Activated CD8-positive, alpha-beta memory T cell treated with anti-CD3 and anti-CD28 coated beads, Interleukin-2, amount 10 ng/mL, durations not matched to agents 7 days and 5 days (primary cell): Measurements from ENCODE around the gene CSF1R. TPM values are rescaled to one million over a fixed set of nuclear protein-coding genes. Genes with fewer than 3 reads are reported as not detected.
A peak's percentile ranks its signal among the peaks of the same experiment; 100 is the strongest.

ENCODE experiments used
- ATAC-seq: fragments of 150-1000 bp; cut with Tn5 transposase; one replicate; pipeline ENCODE4 v1.10.0; 2021; ENCODE audit warnings: moderate library complexity
- CTCF ChIA-PET: fragments of 350-600 bp; sonication (Branson Sonifier 250); formaldehyde crosslinking; loops from one replicate; lab custom pipeline; 2021; ENCODE audit warnings: antibody characterized with exemption; lab: Charles Lee
- DNase-seq: peaks from one replicate; pipeline ENCODE4 v3.0.0-alpha.2; 2020
- H3K27ac Mint-ChIP-seq: one replicate; pipeline ENCODE4 v1.8.0; 2021; ENCODE audit warnings: mild to moderate bottlenecking, mixed read lengths
- H3K27me3 Mint-ChIP-seq: one replicate; pipeline ENCODE4 v1.8.0; 2021; ENCODE audit warnings: mixed read lengths
- H3K36me3 Mint-ChIP-seq: one replicate; pipeline ENCODE4 v1.8.0; 2021; ENCODE audit warnings: mild to moderate bottlenecking, mixed read lengths
- H3K4me1 Mint-ChIP-seq: one replicate; pipeline ENCODE4 v1.8.0; 2021; ENCODE audit warnings: mixed read lengths
- H3K4me3 Mint-ChIP-seq: one replicate; pipeline ENCODE4 v1.8.0; 2021; ENCODE audit warnings: mild to moderate bottlenecking, moderate library complexity, mixed read lengths
- H3K9me3 Mint-ChIP-seq: one replicate; pipeline ENCODE4 v1.8.0; 2022; ENCODE audit warnings: low read depth, mixed read lengths
- total RNA-seq, 2 experiments: library from RNA; stranded (reverse); gene quantifications; one replicate each; pipeline ENCODE4 v1.2.3, GENCODE V29; 2021

CSF1R gene
- total RNA-seq, 2 experiments from 2014 or later = 0.26 TPM; not detected in 1

GRCh38 chr5:150080696-150081435, 5.5 kb downstream of the CSF1R start:
- no peak overlapping the region for H3K4me3 Mint-ChIP-seq
- H3K36me3 Mint-ChIP-seq = no peaks in the 10 kb centered on the region
- peak; percentile 5 for DNase-seq
- H3K27me3 Mint-ChIP-seq = peaks cover 34% of the 10 kb centered on the region
- no peak for ATAC-seq
- H3K9me3 Mint-ChIP-seq = no peaks in the 10 kb centered on the region
- no peak overlapping the region for H3K27ac Mint-ChIP-seq
- peaks cover 9% of the 10 kb centered on the region for H3K4me1 Mint-ChIP-seq
- CTCF ChIA-PET = no interaction called here

- Mint-ChIP-seq H3K27ac (no peak overlapping the region), H3K9me3 (no peaks in the 10 kb centered on the region), H3K36me3 (no peaks in the 10 kb centered on the region), H3K4me1 (peaks cover 9% of the 10 kb centered on the region), H3K4me3 (no peak overlapping the region), H3K27me3 (peaks cover 27% of the 10 kb centered on the region)
- ATAC-seq (no peak), DNase-seq (no peak)
- CTCF ChIA-PET = no interaction called here
Measured at GRCh38 chr5:150079909-150080461, 6.4 kb downstream of the CSF1R start.

- CTCF ChIA-PET = no interaction called here
- DNase-seq (peak; percentile 36), ATAC-seq (no peak)
- no peaks in the 10 kb centered on the region for H3K9me3 Mint-ChIP-seq
- no peak overlapping the region for H3K27ac Mint-ChIP-seq
- no peaks in the 10 kb centered on the region for H3K36me3 Mint-ChIP-seq
- peaks cover 9% of the 10 kb centered on the region for H3K4me1 Mint-ChIP-seq
- peaks cover 27% of the 10 kb centered on the region for H3K27me3 Mint-ChIP-seq
- no peak overlapping the region for H3K4me3 Mint-ChIP-seq
Measured at GRCh38 chr5:150078802-150079689, 7.3 kb downstream of the CSF1R start.

GRCh38 chr5:150077996-150078801, 8.2 kb downstream of the CSF1R start:
- H3K36me3 Mint-ChIP-seq = no peaks in the 10 kb centered on the region
- CTCF ChIA-PET = no interaction called here
- no peak for ATAC-seq
- peaks cover 9% of the 10 kb centered on the region for H3K4me1 Mint-ChIP-seq
- H3K27me3 Mint-ChIP-seq = peaks cover 19% of the 10 kb centered on the region
- H3K4me3 Mint-ChIP-seq = no peak overlapping the region
- no peaks in the 10 kb centered on the region for H3K9me3 Mint-ChIP-seq
- no peak overlapping the region for H3K27ac Mint-ChIP-seq
- peak; percentile 28 for DNase-seq

GRCh38 chr5:150077060-150077459, 9.3 kb downstream of the CSF1R start:
- CTCF ChIA-PET = interaction anchor here (1.6 kb wide), 1 partner anchor 8 kb away, joined by 3 read pairs; no protein-coding TSS in a partner anchor
- peak; percentile 16 for DNase-seq
- no peak overlapping the region for H3K27ac Mint-ChIP-seq
- H3K27me3 Mint-ChIP-seq = peaks cover 16% of the 10 kb centered on the region
- H3K4me3 Mint-ChIP-seq = no peak overlapping the region
- no peaks in the 10 kb centered on the region for H3K36me3 Mint-ChIP-seq
- no peak for ATAC-seq
- H3K4me1 Mint-ChIP-seq = peaks cover 2% of the 10 kb centered on the region
- no peaks in the 10 kb centered on the region for H3K9me3 Mint-ChIP-seq

GRCh38 chr5:150075806-150076205, 10.5 kb downstream of the CSF1R start:
- peak; percentile 29 for DNase-seq
- no peak overlapping the region for H3K27ac Mint-ChIP-seq
- no peak overlapping the region for H3K4me3 Mint-ChIP-seq
- H3K36me3 Mint-ChIP-seq = no peaks in the 10 kb centered on the region
- no peaks in the 10 kb centered on the region for H3K9me3 Mint-ChIP-seq
- ATAC-seq = peak; percentile 23
- H3K27me3 Mint-ChIP-seq = peaks cover 11% of the 10 kb centered on the region
- no peaks in the 10 kb centered on the region for H3K4me1 Mint-ChIP-seq
- CTCF ChIA-PET = interaction anchor here (1.2 kb wide), 1 partner anchor 33 kb away, joined by 3 read pairs; no protein-coding TSS in a partner anchor

GRCh38 chr5:150075233-150075632, 11.1 kb downstream of the CSF1R start:
- no peak overlapping the region for H3K4me3 Mint-ChIP-seq
- no peaks in the 10 kb centered on the region for H3K4me1 Mint-ChIP-seq
- H3K27ac Mint-ChIP-seq = no peak overlapping the region
- H3K9me3 Mint-ChIP-seq = no peaks in the 10 kb centered on the region
- H3K27me3 Mint-ChIP-seq = peaks cover 11% of the 10 kb centered on the region
- CTCF ChIA-PET = interaction anchor here (1.2 kb wide), 1 partner anchor 33 kb away, joined by 3 read pairs; no protein-coding TSS in a partner anchor
- ATAC-seq = no peak
- H3K36me3 Mint-ChIP-seq = no peaks in the 10 kb centered on the region
- DNase-seq = peak; percentile 25

- ATAC-seq = no peak
- Mint-ChIP-seq H3K4me1 (peaks cover 1% of the 10 kb centered on the region), H3K9me3 (no peaks in the 10 kb centered on the region), H3K36me3 (no peaks in the 10 kb centered on the region), H3K27ac (no peak overlapping the region), H3K27me3 (peaks cover 11% of the 10 kb centered on the region), H3K4me3 (no peak overlapping the region)
- CTCF ChIA-PET = interaction anchor here (1.3 kb wide), 1 partner anchor 10 kb away, joined by 3 read pairs; no protein-coding TSS in a partner anchor
- no peak for DNase-seq
Measured at GRCh38 chr5:150073677-150074076, 12.7 kb downstream of the CSF1R start.

GRCh38 chr5:150073086-150073625, 13.2 kb downstream of the CSF1R start:
- H3K9me3 Mint-ChIP-seq = no peaks in the 10 kb centered on the region
- ATAC-seq = no peak
- peaks cover 8% of the 10 kb centered on the region for H3K27me3 Mint-ChIP-seq
- no peak overlapping the region for H3K27ac Mint-ChIP-seq
- peak; percentile 35 for DNase-seq
- CTCF ChIA-PET = no interaction called here
- no peaks in the 10 kb centered on the region for H3K36me3 Mint-ChIP-seq
- H3K4me1 Mint-ChIP-seq = peaks cover 7% of the 10 kb centered on the region
- no peak overlapping the region for H3K4me3 Mint-ChIP-seq

- Mint-ChIP-seq H3K4me3 (no peak overlapping the region), H3K4me1 (peaks cover 29% of the 10 kb centered on the region), H3K9me3 (no peaks in the 10 kb centered on the region), H3K27ac (peak overlapping the region; percentile 34), H3K36me3 (no peaks in the 10 kb centered on the region), H3K27me3 (peaks cover 6% of the 10 kb centered on the region)
- CTCF ChIA-PET = no interaction called here
- DNase-seq = no peak
- no peak for ATAC-seq
Measured at GRCh38 chr5:150070821-150071220, 15.5 kb downstream of the CSF1R start.

- ATAC-seq (no peak), DNase-seq (no peak)
- peaks cover 6% of the 10 kb centered on the region for H3K27me3 Mint-ChIP-seq
- no peak overlapping the region for H3K27ac Mint-ChIP-seq
- no peaks in the 10 kb centered on the region for H3K36me3 Mint-ChIP-seq
- H3K9me3 Mint-ChIP-seq = no peaks in the 10 kb centered on the region
- peaks cover 34% of the 10 kb centered on the region for H3K4me1 Mint-ChIP-seq
- H3K4me3 Mint-ChIP-seq = no peak overlapping the region
- CTCF ChIA-PET = no interaction called here
Measured at GRCh38 chr5:150069672-150070627, 16.4 kb downstream of the CSF1R start.
